ENCODE measurements around the gene GLB1L.

- TF ChIP-seq POLR2A (IDR thresholded peaks at IDR 0.05) (no peak), CTCF (IDR thresholded peaks at IDR 0.05) (no peak)
Measured at GRCh38 chr2:219204425-219205164, 40.6 kb downstream of the GLB1L start.
